ENCODE data around the gene SPATA21. TPM values are rescaled to one million over a fixed set of nuclear protein-coding genes. Genes with fewer than 3 reads are reported as not detected.

Gene SPATA21
- total and polyA plus RNA-seq, 3 donors from 2014 or later: 2.7 to 10.2 (median 6.0) TPM

DNA sequence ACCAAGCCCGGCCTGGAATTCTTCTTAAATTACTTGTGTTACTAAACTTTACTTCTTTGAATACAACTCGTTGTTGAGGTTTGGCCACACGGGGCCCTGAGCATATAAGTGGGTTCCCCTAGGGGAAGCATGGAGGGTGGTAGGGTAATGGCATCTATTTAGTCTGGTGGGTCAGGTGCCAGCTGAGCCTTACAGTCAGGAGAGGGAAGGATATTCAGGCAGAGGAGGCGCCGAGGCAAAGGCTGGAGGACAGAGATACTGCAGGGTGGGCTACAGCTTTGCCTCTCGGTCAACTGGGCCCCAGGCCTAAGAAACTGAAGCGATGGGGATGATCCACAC lies 2.9 kb upstream of the SPATA21 start:
- Histone ChIP-seq H3K36me3 (ENCODE audit: low read depth, missing control alignments) (no peaks in the 10 kb centered on the region), H3K4me3 (peak overlapping the region; percentile 90 to 93), H3K27ac (peak overlapping the region; percentile 47 to 78), H3K4me1 (peaks cover 25% of the 10 kb centered on the region), H3K9me3 (no peaks in the 10 kb centered on the region), H3K27me3 (no peaks in the 10 kb centered on the region)
- 30 to 40% methylated on average over 7 of the region's 7 CpGs for WGBS, 2 donors
- no peak for DNase-seq
- TF ChIP-seq POLR2A (IDR thresholded peaks at IDR 0.05): no peak
- no peak for TF ChIP-seq CTCF (IDR thresholded peaks at IDR 0.05)
- intact Hi-C loops (cut with DNase I; ENCODE audit: low total_unique reads): no loop called here

GRCh38 chr1:16438924-16439323 lies 1.7 kb upstream of the SPATA21 start:
- no peak for TF ChIP-seq POLR2A (IDR thresholded peaks at IDR 0.05)
- TF ChIP-seq CTCF (IDR thresholded peaks at IDR 0.05): no peak
- Histone ChIP-seq H3K9me3 (no peaks in the 10 kb centered on the region), H3K27me3 (no peaks in the 10 kb centered on the region), H3K27ac (no peak overlapping the region), H3K4me3 (no peak overlapping the region), H3K36me3 (ENCODE audit: low read depth, missing control alignments) (no peaks in the 10 kb centered on the region), H3K4me1 (peaks cover 18% of the 10 kb centered on the region)
- intact Hi-C loops (cut with DNase I; ENCODE audit: low total_unique reads): no loop called here
- no peak for DNase-seq
- WGBS, 2 donors: 72 to 75% methylated on average over 2 of the region's 2 CpGs

- Histone ChIP-seq H3K4me1 (peaks cover 14% of the 10 kb centered on the region), H3K27ac (no peak overlapping the region), H3K27me3 (no peaks in the 10 kb centered on the region), H3K36me3 (ENCODE audit: low read depth, missing control alignments) (no peaks in the 10 kb centered on the region), H3K4me3 (no peak overlapping the region), H3K9me3 (no peaks in the 10 kb centered on the region)
- TF ChIP-seq CTCF (IDR thresholded peaks at IDR 0.05) (no peak), POLR2A (IDR thresholded peaks at IDR 0.05) (no peak)
- 86 to 94% methylated on average over 2 of the region's 2 CpGs for WGBS, 2 donors
- DNase-seq: no peak
- intact Hi-C loops (cut with DNase I; ENCODE audit: low total_unique reads): no loop called here
Observed at GRCh38 chr1:16438516-16438915, 1.3 kb upstream of the SPATA21 start.

DNA sequence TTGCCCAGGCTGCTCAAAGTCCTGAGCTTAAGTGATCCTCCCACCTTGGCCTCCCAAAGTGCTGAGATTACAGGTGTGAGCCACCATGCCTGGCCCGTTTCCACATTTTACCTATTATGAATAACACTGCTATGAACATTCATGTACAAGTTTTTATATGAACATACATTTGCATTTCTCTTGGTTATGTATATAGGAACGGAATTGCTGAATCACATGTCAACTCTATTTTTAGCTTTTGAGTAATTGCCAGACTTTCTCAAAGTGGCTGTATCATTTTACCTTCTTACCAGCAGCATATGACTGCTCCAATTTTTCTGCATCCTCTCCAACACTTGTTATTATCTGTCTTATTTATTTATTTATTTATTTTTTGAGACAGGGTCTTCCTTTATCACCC lies 2.7 kb downstream of the SPATA21 start:
- H3K4me1 ChIP-seq: no peaks in the 10 kb centered on the region
- 61 to 64% methylated on average over 2 of the region's 2 CpGs for WGBS, 2 donors
- intact Hi-C loops (cut with DNase I; ENCODE audit: low total_unique reads): no loop called here

DNA sequence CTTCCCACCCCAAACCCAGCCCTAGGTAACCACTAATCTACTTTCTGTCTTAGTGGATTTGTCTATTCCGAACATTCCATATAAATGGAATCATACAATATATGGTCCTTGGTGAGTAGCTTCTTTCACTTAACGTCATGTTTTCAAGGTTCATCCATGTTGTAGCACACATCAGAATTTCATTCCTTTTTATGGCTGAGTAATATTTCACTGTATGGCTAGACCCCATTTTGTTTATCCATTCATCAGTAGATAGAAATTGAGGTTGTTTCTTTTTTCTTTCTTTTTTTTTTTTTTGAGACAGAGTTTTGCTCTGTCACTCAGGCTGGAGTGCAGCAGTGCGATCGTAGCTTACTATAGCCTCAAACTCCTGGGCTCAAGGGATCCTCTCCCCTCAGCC lies 3.2 kb downstream of the SPATA21 start:
- DNase-seq: no peak
- no peak overlapping the region for H3K27ac ChIP-seq
- H3K9me3 ChIP-seq: no peaks in the 10 kb centered on the region
- no peaks in the 10 kb centered on the region for H3K27me3 ChIP-seq
- H3K4me1 ChIP-seq: no peaks in the 10 kb centered on the region
- intact Hi-C loops (cut with DNase I; ENCODE audit: low total_unique reads): no loop called here
- H3K4me3 ChIP-seq: no peak overlapping the region
- 93 to 94% methylated on average over 4 of the region's 4 CpGs for WGBS, 2 donors
- TF ChIP-seq CTCF (IDR thresholded peaks at IDR 0.05) (no peak), POLR2A (IDR thresholded peaks at IDR 0.05) (no peak)
- H3K36me3 ChIP-seq (ENCODE audit: low read depth, missing control alignments): no peaks in the 10 kb centered on the region

More for the DNA sequence above, 2.7 kb downstream of the SPATA21 start:
- no peak for DNase-seq
- Histone ChIP-seq H3K27me3 (no peaks in the 10 kb centered on the region), H3K4me3 (no peak overlapping the region), H3K36me3 (ENCODE audit: low read depth, missing control alignments) (no peaks in the 10 kb centered on the region), H3K27ac (no peak overlapping the region), H3K9me3 (no peaks in the 10 kb centered on the region)
- no peak for TF ChIP-seq POLR2A (IDR thresholded peaks at IDR 0.05)

Data from testis (tissue), 3 donors.